Esophagus muscularis mucosa (tissue), 3 donors: ENCODE measurements around the gene ECPAS.

Experiments used
- CTCF ChIP-seq, 3 experiments: fragments of 200-600 bp in 2 of 3; fragments of 450-650 bp in 1 of 3; sonication (generic) in 2 of 3; IDR thresholded peaks; one replicate each; pipeline ENCODE4 v1.5.1; 2017 to 2019; ENCODE audit warnings: antibody characterized with exemption in 3 of 3, mild to moderate bottlenecking in 2 of 3, moderate library complexity in 1 of 3
- POLR2A ChIP-seq: fragments of 450-650 bp; IDR thresholded peaks from one replicate; pipeline ENCODE4 v1.6.1; 2017; ENCODE audit warnings: antibody characterized with exemption, moderate library complexity, mild to moderate bottlenecking, low read depth
- POLR2AphosphoS5 ChIP-seq, 2 donors: sonication (generic); formaldehyde crosslinking; IDR thresholded peaks; one replicate each; pipeline ENCODE4 v1.6.1; 2017; ENCODE audit warnings: antibody characterized with exemption in 2 of 2

- TF ChIP-seq CTCF (IDR thresholded peaks at IDR 0.05): no peak
- no peak for TF ChIP-seq POLR2AphosphoS5 (IDR thresholded peaks at IDR 0.05)
- no peak for TF ChIP-seq POLR2A
These were observed 40.5 kb upstream of the ECPAS start for GRCh38 chr9:111524731-111525055.
